HepG2 (cell line): ENCODE data around the gene DDX6. TPM values are rescaled to one million over a fixed set of nuclear protein-coding genes. Genes with fewer than 3 reads are reported as not detected.

Source experiments
- AKAP8 ChIP-seq: sonication (generic); formaldehyde crosslinking; IDR thresholded peaks from 2 replicates; pipeline ENCODE4 v1.5.1; 2020; ENCODE audit warnings: mild to moderate bottlenecking, missing genetic modification reagents
- MED1 ChIP-seq: sonication (generic); formaldehyde crosslinking; IDR thresholded peaks from 2 replicates; pipeline ENCODE4 v1.4.0; 2020; ENCODE audit warnings: missing genetic modification reagents
- STAT5B ChIP-seq: sonication (generic); formaldehyde crosslinking; IDR thresholded peaks from 2 replicates; pipeline ENCODE4 v1.4.0; 2020; ENCODE audit warnings: missing genetic modification reagents
- ZNF737 ChIP-seq: sonication (generic); formaldehyde crosslinking; IDR thresholded peaks from 2 replicates; pipeline ENCODE4 v1.5.0; 2020; ENCODE audit warnings: missing genetic modification reagents, mild to moderate bottlenecking, borderline replicate concordance
- polyA plus RNA-seq, 8 experiments: library from polyadenylated mRNA; depleted of rRNA in 3 of 8; stranded (reverse) in 7 of 8; unstranded in 1 of 8; fragments of >200 nt; fragmentation: Illumina TruSeq in 4 of 8; extraction: Trizol in 4 of 8; gene quantifications; 2 replicates each; pipeline versions ENCODE4 v1.2.1 to v1.2.3, GENCODE V29; 2011 to 2016; ENCODE audit warnings: low read depth in 4 of 8, missing spikeins in 1 of 8, mixed read lengths in 1 of 8; ENCODE audit not compliant: insufficient read depth in 1 of 8
- total RNA-seq, 5 experiments: library from RNA; depleted of rRNA; stranded (reverse); fragments of >200 nt; fragmentation: Illumina TruSeq; extraction: Trizol; gene quantifications; 2 replicates each; pipeline ENCODE4 v1.2.3, GENCODE V29; 2016; ENCODE audit warnings: low read depth in 1 of 5
- TF ChIP-seq, protein P1 (sequence below): sonication (generic); formaldehyde crosslinking; IDR thresholded peaks from one replicate; pipeline ENCODE4 v1.5.1; 2020; ENCODE audit warnings: mild to moderate bottlenecking, missing genetic modification reagents; ENCODE audit errors: not compliant biosample characterization

DDX6 gene
- total and polyA plus RNA-seq, 2 of the 13 experiments (the other 11 are each of a cell fraction or from before 2014, with no cell fraction given), result 20.9 to 59.2 TPM

DNA sequence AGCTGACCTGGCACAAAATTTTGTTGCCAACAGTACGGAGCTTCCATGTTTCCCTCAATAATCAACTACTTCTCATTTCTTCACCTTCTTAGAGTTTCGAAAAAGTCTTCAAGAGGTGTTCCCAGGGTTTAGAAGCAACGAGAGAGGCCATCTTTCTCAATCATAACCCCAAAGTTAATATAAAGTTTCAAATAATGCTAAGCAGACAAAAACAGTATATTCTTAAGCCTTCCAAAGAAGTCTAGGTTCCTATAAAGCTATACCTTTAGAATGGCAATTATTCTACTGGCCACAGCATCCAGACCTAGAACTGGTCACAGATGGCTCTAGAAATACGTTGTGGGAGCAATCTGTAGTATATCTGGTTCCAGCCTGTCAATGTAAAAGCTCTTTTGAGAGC, 16.9 kb downstream of the DDX6 start (continued):
- TF ChIP-seq, protein P1, sequence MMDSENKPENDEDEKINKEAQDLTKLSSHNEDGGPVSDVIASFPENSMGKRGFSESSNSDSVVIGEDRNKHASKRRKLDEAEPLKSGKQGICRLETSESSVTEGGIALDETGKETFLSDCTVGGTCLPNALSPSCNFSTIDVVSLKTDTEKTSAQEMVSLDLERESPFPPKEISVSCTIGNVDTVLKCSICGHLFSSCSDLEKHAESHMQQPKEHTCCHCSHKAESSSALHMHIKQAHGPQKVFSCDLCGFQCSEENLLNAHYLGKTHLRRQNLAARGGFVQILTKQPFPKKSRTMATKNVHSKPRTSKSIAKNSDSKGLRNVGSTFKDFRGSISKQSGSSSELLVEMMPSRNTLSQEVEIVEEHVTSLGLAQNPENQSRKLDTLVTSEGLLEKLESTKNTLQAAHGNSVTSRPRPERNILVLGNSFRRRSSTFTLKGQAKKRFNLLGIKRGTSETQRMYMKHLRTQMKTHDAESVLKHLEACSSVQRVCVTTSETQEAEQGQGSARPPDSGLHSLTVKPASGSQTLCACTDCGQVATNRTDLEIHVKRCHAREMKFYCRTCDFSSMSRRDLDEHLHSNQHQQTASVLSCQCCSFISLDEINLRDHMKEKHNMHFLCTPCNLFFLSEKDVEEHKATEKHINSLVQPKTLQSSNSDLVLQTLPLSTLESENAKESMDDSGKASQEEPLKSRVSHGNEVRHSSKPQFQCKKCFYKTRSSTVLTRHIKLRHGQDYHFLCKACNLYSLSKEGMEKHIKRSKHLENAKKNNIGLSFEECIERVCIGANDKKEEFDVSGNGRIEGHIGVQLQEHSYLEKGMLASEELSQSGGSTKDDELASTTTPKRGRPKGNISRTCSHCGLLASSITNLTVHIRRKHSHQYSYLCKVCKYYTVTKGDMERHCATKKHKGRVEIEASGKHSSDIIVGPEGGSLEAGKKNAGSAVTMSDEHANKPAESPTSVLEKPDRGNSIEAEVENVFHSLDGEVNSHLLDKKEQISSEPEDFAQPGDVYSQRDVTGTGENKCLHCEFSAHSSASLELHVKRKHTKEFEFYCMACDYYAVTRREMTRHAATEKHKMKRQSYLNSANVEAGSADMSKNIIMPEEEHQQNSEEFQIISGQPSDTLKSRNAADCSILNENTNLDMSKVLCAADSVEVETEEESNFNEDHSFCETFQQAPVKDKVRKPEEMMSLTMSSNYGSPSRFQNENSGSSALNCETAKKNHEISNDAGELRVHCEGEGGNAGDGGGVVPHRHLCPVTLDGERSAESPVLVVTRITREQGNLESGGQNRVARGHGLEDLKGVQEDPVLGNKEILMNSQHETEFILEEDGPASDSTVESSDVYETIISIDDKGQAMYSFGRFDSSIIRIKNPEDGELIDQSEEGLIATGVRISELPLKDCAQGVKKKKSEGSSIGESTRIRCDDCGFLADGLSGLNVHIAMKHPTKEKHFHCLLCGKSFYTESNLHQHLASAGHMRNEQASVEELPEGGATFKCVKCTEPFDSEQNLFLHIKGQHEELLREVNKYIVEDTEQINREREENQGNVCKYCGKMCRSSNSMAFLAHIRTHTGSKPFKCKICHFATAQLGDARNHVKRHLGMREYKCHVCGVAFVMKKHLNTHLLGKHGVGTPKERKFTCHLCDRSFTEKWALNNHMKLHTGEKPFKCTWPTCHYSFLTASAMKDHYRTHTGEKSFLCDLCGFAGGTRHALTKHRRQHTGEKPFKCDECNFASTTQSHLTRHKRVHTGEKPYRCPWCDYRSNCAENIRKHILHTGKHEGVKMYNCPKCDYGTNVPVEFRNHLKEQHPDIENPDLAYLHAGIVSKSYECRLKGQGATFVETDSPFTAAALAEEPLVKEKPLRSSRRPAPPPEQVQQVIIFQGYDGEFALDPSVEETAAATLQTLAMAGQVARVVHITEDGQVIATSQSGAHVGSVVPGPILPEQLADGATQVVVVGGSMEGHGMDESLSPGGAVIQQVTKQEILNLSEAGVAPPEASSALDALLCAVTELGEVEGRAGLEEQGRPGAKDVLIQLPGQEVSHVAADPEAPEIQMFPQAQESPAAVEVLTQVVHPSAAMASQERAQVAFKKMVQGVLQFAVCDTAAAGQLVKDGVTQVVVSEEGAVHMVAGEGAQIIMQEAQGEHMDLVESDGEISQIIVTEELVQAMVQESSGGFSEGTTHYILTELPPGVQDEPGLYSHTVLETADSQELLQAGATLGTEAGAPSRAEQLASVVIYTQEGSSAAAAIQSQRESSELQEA (CRISPR knock-in tag), result no peak
- TF ChIP-seq MED1 (CRISPR knock-in tag), result no peak
- no peak for TF ChIP-seq STAT5B (CRISPR knock-in tag)
- TF ChIP-seq ZNF737 (CRISPR knock-in tag), result no peak
- no peak for TF ChIP-seq AKAP8
